Spleen (tissue), 11 donors: ENCODE measurements around the gene CREB1. TPM values are rescaled to one million over a fixed set of nuclear protein-coding genes. Genes with fewer than 3 reads are reported as not detected.

ENCODE experiments used
- DNase-seq: peaks from one replicate; pipeline ENCODE4 v3.0.0-alpha.2; 2020
- H3K27ac ChIP-seq, 8 donors: fragments of 200-600 bp; sonication (generic) in 7 of 8; 1 replicate in 4 of 8; 2 replicates in 4 of 8; pipeline versions ENCODE4 v1.5.0 to v1.8.0; 2016 to 2021; ENCODE audit warnings: inconsistent platforms in 4 of 8, mild to moderate bottlenecking in 4 of 8, moderate library complexity in 1 of 8
- H3K27me3 ChIP-seq, 7 donors: fragments of 200-600 bp; sonication (generic) in 6 of 7; replicated peaks in 1 of 7; 1 replicate in 4 of 7; 2 replicates in 3 of 7; pipeline versions ENCODE4 v1.5.0 to v1.8.0; 2016 to 2021; ENCODE audit warnings: inconsistent platforms in 3 of 7, mild to moderate bottlenecking in 1 of 7
- H3K36me3 ChIP-seq, 6 donors: fragments of 200-600 bp; sonication (generic) in 5 of 6; 1 replicate in 4 of 6; 2 replicates in 2 of 6; pipeline versions ENCODE4 v1.5.0 to v1.8.0; 2016 to 2021; ENCODE audit warnings: inconsistent platforms in 2 of 6
- H3K4me1 ChIP-seq, 6 donors: fragments of 200-600 bp; sonication (generic) in 5 of 6; 1 replicate in 3 of 6; 2 replicates in 3 of 6; pipeline versions ENCODE4 v1.5.0 to v1.8.0; 2016 to 2021; ENCODE audit warnings: inconsistent platforms in 3 of 6
- H3K4me3 ChIP-seq, 8 donors: fragments of 200-600 bp; sonication (generic) in 7 of 8; 1 replicate in 4 of 8; 2 replicates in 4 of 8; pipeline versions ENCODE4 v1.5.0 to v1.8.0; 2016 to 2021; ENCODE audit warnings: inconsistent platforms in 4 of 8, mild to moderate bottlenecking in 4 of 8, moderate library complexity in 2 of 8
- H3K9me3 ChIP-seq, 8 donors: fragments of 200-600 bp; sonication (generic) in 7 of 8; 1 replicate in 4 of 8; 2 replicates in 4 of 8; pipeline versions ENCODE4 v1.5.0 to v1.8.0; 2016 to 2021; ENCODE audit warnings: inconsistent platforms in 4 of 8
- POLR2A ChIP-seq, 3 donors: fragments of 450-650 bp; IDR thresholded peaks; one replicate each; pipeline ENCODE4 v1.5.1; 2017; ENCODE audit warnings: antibody characterized with exemption in 3 of 3, mild to moderate bottlenecking in 1 of 3
- POLR2AphosphoS5 ChIP-seq, 3 donors: sonication (generic); formaldehyde crosslinking; IDR thresholded peaks; one replicate each; pipeline ENCODE4 v1.5.1; 2017; ENCODE audit warnings: antibody characterized with exemption in 3 of 3
- WGBS, 5 donors: extraction: QIAGEN DNeasy Blood & Tissue Kit in 3 of 5; methylation state at CpG; one replicate each; pipeline versions ENCODE4 v1.1.5 to v1.1.7; 2013 to 2018; 5-methylcytosine and 5-hydroxymethylcytosine counted together
- intact Hi-C: fragments of 100-400 bp; cut with DNase I; formaldehyde crosslinking; loops from one replicate; pipeline ENCODE4 v1.15.0; 2023; ENCODE audit warnings: low total_unique reads
- polyA plus RNA-seq, 3 donors: library from polyadenylated mRNA; stranded (reverse); fragments of 200-250 nt; gene quantifications; one replicate each; pipeline ENCODE4 v1.2.1, GENCODE V29; 2013
- total RNA-seq, 7 donors: library from RNA; depleted of rRNA in 3 of 7; stranded (reverse); fragments of >200 nt in 3 of 7; fragmentation: NEBNext Ultra II Directional in 4 of 7; extraction: Animal tissue kit (Norgen Biotek cat#: 25700) in 4 of 7; gene quantifications; one replicate each; pipeline versions ENCODE4 v1.1.0 to v1.2.1, GENCODE V29; 2016 to 2021
- TF ChIP-seq, protein P1 (sequence below), 11 experiments: fragments of 200-600 bp in 7 of 11; fragments of 450-650 bp in 4 of 11; sonication (generic) in 4 of 11; IDR thresholded peaks in 8 of 11; conservative IDR thresholded peaks in 3 of 11; 1 replicate in 7 of 11; 2 replicates in 4 of 11; pipeline versions ENCODE4 v1.4.0 to v1.8.0; 2016 to 2021; ENCODE audit warnings: antibody characterized with exemption in 11 of 11, inconsistent platforms in 4 of 11, mild to moderate bottlenecking in 1 of 11
- donor health status: healthy with polysubstance abuse.
- donor health status: DM: no; HTN: no; CAD: no; lungs with moderate emphysema.
- donor health status: DM: no; HTN: no; CAD: no.
- donor health status: Bipolar disorder and iron deficiency.
- donor health status: healthy.
- donor health status: DM: no; HTN: no; CAD: no.
- donor health status: DM: yes; HTN: yes; CAD: no.

The CREB1 gene
- total and polyA plus RNA-seq, 10 donors: 8.4 to 94.7 (median 78.7) TPM

DNA sequence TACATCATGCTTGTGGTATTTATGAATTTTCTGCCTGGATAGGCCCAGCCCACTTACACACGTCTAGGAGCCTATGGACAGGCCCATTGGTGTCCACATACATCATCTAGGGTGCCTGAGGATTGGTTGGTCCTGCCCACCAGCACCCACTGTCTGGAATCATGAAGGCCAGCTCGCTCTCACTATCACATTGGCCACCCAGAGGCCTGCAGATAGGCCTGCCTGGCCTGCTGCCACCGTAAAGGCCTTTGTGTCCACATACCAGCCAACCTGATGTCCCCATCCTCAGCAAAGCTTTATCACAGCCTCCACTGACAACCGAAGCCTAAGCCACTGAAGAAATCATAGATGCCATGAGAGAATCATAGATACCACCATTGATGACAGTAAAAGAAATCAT lies 55.2 kb downstream of the CREB1 start:
- Histone ChIP-seq H3K27ac (no peak overlapping the region), H3K4me3 (no peak overlapping the region), H3K27me3 (no peaks in the 10 kb centered on the region), H3K4me1 (no peaks in the 10 kb centered on the region), H3K9me3 (no peaks in the 10 kb centered on the region), H3K36me3 (peaks cover 0 to 100% (median 44%) of the 10 kb centered on the region in 6 donors)
- DNase-seq: no peak
- TF ChIP-seq POLR2A (IDR thresholded peaks at IDR 0.05): no peak
- TF ChIP-seq, protein P1, sequence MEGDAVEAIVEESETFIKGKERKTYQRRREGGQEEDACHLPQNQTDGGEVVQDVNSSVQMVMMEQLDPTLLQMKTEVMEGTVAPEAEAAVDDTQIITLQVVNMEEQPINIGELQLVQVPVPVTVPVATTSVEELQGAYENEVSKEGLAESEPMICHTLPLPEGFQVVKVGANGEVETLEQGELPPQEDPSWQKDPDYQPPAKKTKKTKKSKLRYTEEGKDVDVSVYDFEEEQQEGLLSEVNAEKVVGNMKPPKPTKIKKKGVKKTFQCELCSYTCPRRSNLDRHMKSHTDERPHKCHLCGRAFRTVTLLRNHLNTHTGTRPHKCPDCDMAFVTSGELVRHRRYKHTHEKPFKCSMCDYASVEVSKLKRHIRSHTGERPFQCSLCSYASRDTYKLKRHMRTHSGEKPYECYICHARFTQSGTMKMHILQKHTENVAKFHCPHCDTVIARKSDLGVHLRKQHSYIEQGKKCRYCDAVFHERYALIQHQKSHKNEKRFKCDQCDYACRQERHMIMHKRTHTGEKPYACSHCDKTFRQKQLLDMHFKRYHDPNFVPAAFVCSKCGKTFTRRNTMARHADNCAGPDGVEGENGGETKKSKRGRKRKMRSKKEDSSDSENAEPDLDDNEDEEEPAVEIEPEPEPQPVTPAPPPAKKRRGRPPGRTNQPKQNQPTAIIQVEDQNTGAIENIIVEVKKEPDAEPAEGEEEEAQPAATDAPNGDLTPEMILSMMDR (IDR thresholded peaks at IDR 0.05 in 8 of 11, conservative IDR thresholded peaks at IDR 0.05 in 3 of 11): no peak
- TF ChIP-seq POLR2AphosphoS5 (IDR thresholded peaks at IDR 0.05): no peak
- intact Hi-C loops: no loop called here
- 96 to 100% (median 98%) methylated on average over 4 of the region's 4 CpGs for WGBS, 5 donors

DNA sequence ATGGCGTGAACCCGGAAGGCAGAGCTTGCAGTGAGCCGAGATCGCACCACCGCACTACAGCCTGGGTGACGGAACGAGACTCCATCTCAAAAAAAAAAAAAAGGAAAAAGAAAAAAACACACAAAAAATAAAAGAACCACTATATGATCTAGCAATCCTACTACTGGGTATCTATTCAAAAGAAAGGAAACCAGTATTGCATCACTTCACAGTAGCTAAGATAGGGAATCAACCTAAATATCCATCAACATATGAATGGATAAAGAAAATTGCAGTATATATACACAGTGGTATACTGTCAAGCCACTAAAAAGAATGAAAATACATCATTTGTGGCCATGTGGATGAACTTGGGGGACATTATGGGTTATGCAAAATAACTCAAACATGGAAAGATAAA lies 57.5 kb downstream of the CREB1 start:
- peaks cover 0 to 100% (median 42%) of the 10 kb centered on the region in 6 donors for H3K36me3 ChIP-seq

DNA sequence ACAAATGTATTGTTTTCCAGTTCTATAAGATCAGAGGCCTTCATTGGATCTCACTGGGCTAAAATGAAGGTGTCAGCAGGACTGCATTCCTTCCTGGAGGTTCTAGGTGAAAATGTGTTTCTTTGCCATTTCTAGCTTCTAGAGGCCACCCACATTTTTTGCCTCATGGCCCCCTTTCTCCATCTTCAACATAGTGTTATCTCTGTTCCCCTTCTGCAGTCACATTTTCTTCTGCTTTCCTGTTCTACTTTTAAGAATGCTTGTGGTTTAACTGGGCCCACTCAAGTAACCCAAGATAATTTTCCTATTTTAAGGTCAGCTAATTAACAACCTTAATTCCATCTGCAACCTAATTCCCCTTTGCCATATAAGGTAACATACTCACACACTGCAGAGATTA lies 59.4 kb downstream of the CREB1 start:
- Histone ChIP-seq H3K4me1 (peaks cover 0 to 9% (median 2%) of the 10 kb centered on the region in 6 donors), H3K36me3 (peaks cover 0 to 100% (median 45%) of the 10 kb centered on the region in 6 donors), H3K27me3 (no peaks in the 10 kb centered on the region), H3K27ac (no peak overlapping the region), H3K9me3 (peaks cover 0 to 25% (median 18%) of the 10 kb centered on the region in 8 donors), H3K4me3 (no peak overlapping the region)
- no peak for DNase-seq
- intact Hi-C loops: no loop called here
- no peak for TF ChIP-seq POLR2AphosphoS5 (IDR thresholded peaks at IDR 0.05)
- TF ChIP-seq POLR2A (IDR thresholded peaks at IDR 0.05): no peak
- TF ChIP-seq, protein P1 (IDR thresholded peaks at IDR 0.05 in 8 of 11, conservative IDR thresholded peaks at IDR 0.05 in 3 of 11): no peak

More for the DNA sequence above, 57.5 kb downstream of the CREB1 start:
- TF ChIP-seq, protein P1 (IDR thresholded peaks at IDR 0.05 in 8 of 11, conservative IDR thresholded peaks at IDR 0.05 in 3 of 11): no peak
- TF ChIP-seq POLR2AphosphoS5 (IDR thresholded peaks at IDR 0.05) (no peak), POLR2A (IDR thresholded peaks at IDR 0.05) (no peak)
- Histone ChIP-seq H3K9me3 (peaks cover 0 to 19% (median 13%) of the 10 kb centered on the region in 8 donors), H3K27me3 (no peaks in the 10 kb centered on the region), H3K27ac (no peak overlapping the region), H3K4me3 (no peak overlapping the region), H3K4me1 (no peaks in the 10 kb centered on the region)
- intact Hi-C loops: no loop called here
- DNase-seq: no peak
- WGBS, 5 donors: 96 to 99% (median 98%) methylated on average over 7 of the region's 7 CpGs

DNA sequence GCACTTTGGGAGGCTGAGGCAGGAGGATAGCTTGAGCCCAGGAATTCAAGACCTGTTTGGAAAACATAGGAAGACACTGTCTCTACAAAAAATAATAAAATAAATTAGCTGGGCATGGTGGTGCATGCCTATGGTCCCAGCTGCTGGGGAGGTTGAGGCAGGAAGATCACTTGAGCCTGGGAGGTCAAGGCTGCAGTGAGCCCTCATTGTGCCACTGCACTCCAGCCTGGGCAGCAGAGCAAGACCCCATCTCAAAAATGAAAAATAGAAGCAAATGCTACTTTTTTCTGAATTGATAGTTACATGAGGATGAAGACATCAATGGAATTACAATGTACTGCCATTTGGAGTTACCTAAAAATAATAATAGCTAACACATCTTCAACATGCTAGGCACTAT lies 63.5 kb downstream of the CREB1 start:
- Histone ChIP-seq H3K27me3 (no peaks in the 10 kb centered on the region), H3K4me1 (peaks cover 0 to 44% (median 7%) of the 10 kb centered on the region in 6 donors), H3K27ac (peak overlapping the region in 3 of 8 donors; percentile 15 to 69 (median 39)), H3K9me3 (peaks cover 0 to 25% (median 18%) of the 10 kb centered on the region in 8 donors), H3K36me3 (peaks cover 0 to 100% (median 43%) of the 10 kb centered on the region in 6 donors), H3K4me3 (no peak overlapping the region)
- no peak for TF ChIP-seq POLR2AphosphoS5 (IDR thresholded peaks at IDR 0.05)
- TF ChIP-seq, protein P1 (IDR thresholded peaks at IDR 0.05 in 8 of 11, conservative IDR thresholded peaks at IDR 0.05 in 3 of 11): no peak
- no peak for TF ChIP-seq POLR2A (IDR thresholded peaks at IDR 0.05)
- intact Hi-C loops: no loop called here
- no peak for DNase-seq
